ENCODE measurements around the gene HTRA2. TPM values are rescaled to one million over a fixed set of nuclear protein-coding genes. Genes with fewer than 3 reads are reported as not detected.

Gene HTRA2
- total and polyA plus RNA-seq, 7 experiments from 2014 or later: 16.9 to 46.2 (median 27.8) TPM

- H3K27me3 ChIP-seq (ENCODE audit: control insufficient read depth in 2 of 2, insufficient read depth in 2 of 2, low read length in 2 of 2): no peaks in the 10 kb centered on the region
- H3K27ac Mint-ChIP-seq: peak overlapping the region in 4 of 9 donors; percentile 76 to 93 (median 90)
- DNase-seq: no peak
- no peaks in the 10 kb centered on the region for H3K9me3 Mint-ChIP-seq
- peaks cover 8 to 37% (median 26%) of the 10 kb centered on the region in 5 donors for H3K36me3 Mint-ChIP-seq
- no peak overlapping the region for H3K27ac ChIP-seq (ENCODE audit: low read depth, low read length)
- H3K4me1 Mint-ChIP-seq: peaks cover 25 to 50% (median 43%) of the 10 kb centered on the region in 7 donors
- no peaks in the 10 kb centered on the region for H3K9me3 ChIP-seq (ENCODE audit: control insufficient read depth in 2 of 3, low read length in 3 of 3)
- ChIA-PET CTCF (interaction anchor here (2.3 kb wide), 1 partner anchor 45 kb away, joined by 6 read pairs; the partner anchor contains the start of genes CCDC142 and TTC31), POLR2A (interaction anchor here (0.9 to 1.4 kb wide), 4 partner anchors 19 to 27 kb away, joined by 3 to 5 read pairs (median 4); partner anchors contain the start of genes LOXL3 and PCGF1)
- peaks cover 11 to 25% of the 10 kb centered on the region in 2 donors for H3K4me1 ChIP-seq (ENCODE audit: control insufficient read depth in 2 of 2, insufficient read depth in 2 of 2, low read length in 2 of 2)
- no peaks in the 10 kb centered on the region for H3K27me3 Mint-ChIP-seq
- H3K4me3 Mint-ChIP-seq: peak overlapping the region; percentile 91 to 98 (median 94)
- ATAC-seq: no peak
- no peak overlapping the region for H3K4me3 ChIP-seq (ENCODE audit: low read length)
- peaks cover 0 to 38% (median 6%) of the 10 kb centered on the region in 3 experiments for H3K36me3 ChIP-seq (ENCODE audit: control insufficient read depth in 2 of 3, insufficient read depth in 3 of 3, low read length in 3 of 3)
- intact Hi-C loops (cut with micrococcal nuclease): loop anchor here (2.0 to 5.0 kb wide), 4 partner anchors 45 to 600 kb away; partner anchors contain the start of genes CCDC142 (in 1 of the 2), DGUOK (in 1 of the 2), INO80B (in 1 of the 2) and MTHFD2 (in 1 of the 2)
Measured at GRCh38 chr2:74527741-74528140, 2.0 kb upstream of the HTRA2 start.

- Histone ChIP-seq H3K4me1 (ENCODE audit: control insufficient read depth in 2 of 2, insufficient read depth in 2 of 2, low read length in 2 of 2) (peaks cover 11 to 25% of the 10 kb centered on the region in 2 donors), H3K4me3 (ENCODE audit: low read length) (peak overlapping the region; percentile 94), H3K27ac (ENCODE audit: low read depth, low read length) (peak overlapping the region; percentile 85), H3K27me3 (ENCODE audit: control insufficient read depth in 2 of 2, insufficient read depth in 2 of 2, low read length in 2 of 2) (no peaks in the 10 kb centered on the region), H3K36me3 (ENCODE audit: control insufficient read depth in 2 of 3, insufficient read depth in 3 of 3, low read length in 3 of 3) (peaks cover 0 to 47% (median 6%) of the 10 kb centered on the region in 3 experiments), H3K9me3 (ENCODE audit: control insufficient read depth in 2 of 3, low read length in 3 of 3) (no peaks in the 10 kb centered on the region)
- DNase-seq: peak in 2 of 9 donors; percentile 23 to 25
- Mint-ChIP-seq H3K36me3 (peaks cover 8 to 37% (median 26%) of the 10 kb centered on the region in 5 donors), H3K4me3 (peak overlapping the region; percentile 91 to 98 (median 94)), H3K9me3 (no peaks in the 10 kb centered on the region), H3K4me1 (peaks cover 25 to 50% (median 43%) of the 10 kb centered on the region in 7 donors), H3K27ac (peak overlapping the region; percentile 88 to 97 (median 93)), H3K27me3 (no peaks in the 10 kb centered on the region)
- POLR2A ChIA-PET: interaction anchor here (0.8 to 4.2 kb wide), 15 partner anchors 10 to 700 kb away, joined by 3 to 28 read pairs (median 4); partner anchors contain the start of genes CCDC142, PCGF1, STAMBP and TLX2
- intact Hi-C loops (cut with micrococcal nuclease): loop anchor here (1.0 to 5.0 kb wide), 17 partner anchors 12 to 791 kb away; partner anchors contain the start of genes C2orf81 (in 2 of the 2), DOK1 (in 2 of the 2), MOB1A (in 2 of the 2) and MRPL53 (in 2 of the 2)
- ATAC-seq: peak; percentile 3
- CTCF ChIA-PET: interaction anchor here (0.7 to 2.6 kb wide), 4 partner anchors 19 to 323 kb away, joined by 3 to 19 read pairs (median 4); partner anchors contain the start of genes CCDC142 and TTC31
Measured at GRCh38 chr2:74528600-74529356, 955 bp upstream of the HTRA2 start.

GRCh38 chr2:74530239-74531187 lies 780 bp downstream of the HTRA2 start:
- peak overlapping the region; percentile 91 to 98 (median 94) for H3K4me3 Mint-ChIP-seq
- peaks cover 0 to 47% (median 6%) of the 10 kb centered on the region in 3 experiments for H3K36me3 ChIP-seq (ENCODE audit: control insufficient read depth in 2 of 3, insufficient read depth in 3 of 3, low read length in 3 of 3)
- ChIA-PET POLR2A (interaction anchor here (0.7 to 4.2 kb wide), 15 partner anchors 14 to 702 kb away, joined by 3 to 28 read pairs (median 5); partner anchors contain the start of genes BOLA3, CCDC142, PCGF1 and STAMBP), CTCF (interaction anchor here (1.3 to 2.9 kb wide), 8 partner anchors 20 to 280 kb away, joined by 3 to 22 read pairs (median 6); partner anchors contain the start of genes CCDC142, TTC31 and WBP1)
- no peaks in the 10 kb centered on the region for H3K27me3 Mint-ChIP-seq
- peak overlapping the region; percentile 85 for H3K27ac ChIP-seq (ENCODE audit: low read depth, low read length)
- no peaks in the 10 kb centered on the region for H3K27me3 ChIP-seq (ENCODE audit: control insufficient read depth in 2 of 2, insufficient read depth in 2 of 2, low read length in 2 of 2)
- H3K9me3 ChIP-seq (ENCODE audit: control insufficient read depth in 2 of 3, low read length in 3 of 3): no peaks in the 10 kb centered on the region
- no peaks in the 10 kb centered on the region for H3K9me3 Mint-ChIP-seq
- peak overlapping the region; percentile 94 for H3K4me3 ChIP-seq (ENCODE audit: low read length)
- peaks cover 25 to 50% (median 43%) of the 10 kb centered on the region in 7 donors for H3K4me1 Mint-ChIP-seq
- H3K36me3 Mint-ChIP-seq: peaks cover 8 to 37% (median 26%) of the 10 kb centered on the region in 5 donors
- intact Hi-C loops (cut with micrococcal nuclease): loop anchor here (5.0 to 10.0 kb wide), 5 partner anchors 196 to 1298 kb away; partner anchors contain the start of genes CCT7 (in 1 of the 2), PRADC1 (in 1 of the 2) and STAMBP (in 1 of the 2)
- H3K27ac Mint-ChIP-seq: peak overlapping the region; percentile 48 to 97 (median 92)
- peaks cover 11 to 25% of the 10 kb centered on the region in 2 donors for H3K4me1 ChIP-seq (ENCODE audit: control insufficient read depth in 2 of 2, insufficient read depth in 2 of 2, low read length in 2 of 2)
- ATAC-seq (peak; percentile 43), DNase-seq (peak in 6 of 9 donors; percentile 19 to 50 (median 34))

- Histone ChIP-seq H3K4me1 (ENCODE audit: control insufficient read depth in 2 of 2, insufficient read depth in 2 of 2, low read length in 2 of 2) (peaks cover 11 to 25% of the 10 kb centered on the region in 2 donors), H3K4me3 (ENCODE audit: low read length) (no peak overlapping the region), H3K9me3 (ENCODE audit: control insufficient read depth in 2 of 3, low read length in 3 of 3) (no peaks in the 10 kb centered on the region), H3K27ac (ENCODE audit: low read depth, low read length) (no peak overlapping the region), H3K27me3 (ENCODE audit: control insufficient read depth in 2 of 2, insufficient read depth in 2 of 2, low read length in 2 of 2) (no peaks in the 10 kb centered on the region), H3K36me3 (ENCODE audit: control insufficient read depth in 2 of 3, insufficient read depth in 3 of 3, low read length in 3 of 3) (peaks cover 0 to 41% (median 2%) of the 10 kb centered on the region in 3 experiments)
- no peak for ATAC-seq
- Mint-ChIP-seq H3K36me3 (peaks cover 3 to 30% (median 19%) of the 10 kb centered on the region in 5 donors), H3K4me3 (peak overlapping the region in 9 of 10 donors; percentile 17 to 98 (median 91)), H3K4me1 (peaks cover 25 to 44% (median 38%) of the 10 kb centered on the region in 7 donors), H3K9me3 (no peaks in the 10 kb centered on the region), H3K27ac (peak overlapping the region in 5 of 9 donors; percentile 4 to 97 (median 92)), H3K27me3 (no peaks in the 10 kb centered on the region)
- intact Hi-C loops (cut with micrococcal nuclease): loop anchor here (1.0 to 10.0 kb wide), 10 partner anchors 48 to 1299 kb away; partner anchors contain the start of genes CCT7 (in 1 of the 2), PRADC1 (in 1 of the 2), STAMBP (in 1 of the 2) and TTC31 (in 1 of the 2)
- no peak for DNase-seq
- ChIA-PET POLR2A (interaction anchor here (0.9 to 4.2 kb wide), 7 partner anchors 15 to 73 kb away, joined by 3 to 28 read pairs (median 5); partner anchors contain the start of genes CCDC142, PCGF1, TTC31 and WBP1), CTCF (interaction anchor here (0.6 to 2.9 kb wide), 19 partner anchors 11 to 707 kb away, joined by 3 to 22 read pairs (median 5); partner anchors contain the start of genes CCDC142, INO80B, MRPL53 and PCGF1)
Measured at GRCh38 chr2:74531666-74532065, 1.9 kb downstream of the HTRA2 start.

- H3K36me3 Mint-ChIP-seq: peaks cover 0 to 25% (median 14%) of the 10 kb centered on the region in 5 donors
- H3K27ac Mint-ChIP-seq: peak overlapping the region in 6 of 9 donors; percentile 15 to 60 (median 40)
Measured at GRCh38 chr2:74532222-74532621, 2.5 kb downstream of the HTRA2 start.

More at GRCh38 chr2:74532222-74532621, 2.5 kb downstream of the HTRA2 start:
- H3K36me3 ChIP-seq (ENCODE audit: control insufficient read depth in 2 of 3, insufficient read depth in 3 of 3, low read length in 3 of 3): peaks cover 0 to 36% (median 0%) of the 10 kb centered on the region in 3 experiments
- H3K4me3 Mint-ChIP-seq: peak overlapping the region; percentile 19 to 91 (median 52)
- peaks cover 11 to 25% of the 10 kb centered on the region in 2 donors for H3K4me1 ChIP-seq (ENCODE audit: control insufficient read depth in 2 of 2, insufficient read depth in 2 of 2, low read length in 2 of 2)
- CTCF ChIA-PET: interaction anchor here (0.6 to 2.9 kb wide), 17 partner anchors 12 to 708 kb away, joined by 3 to 22 read pairs (median 4); partner anchors contain the start of genes CCDC142, INO80B, MRPL53 and PCGF1
- POLR2A ChIA-PET: interaction anchor here (0.9 to 4.2 kb wide), 6 partner anchors 22 to 74 kb away, joined by 3 to 21 read pairs (median 4); partner anchors contain the start of genes CCDC142, LOXL3, PCGF1 and TTC31
- peaks cover 0 to 2% (median 0%) of the 10 kb centered on the region in 5 donors for H3K27me3 Mint-ChIP-seq
- no peaks in the 10 kb centered on the region for H3K9me3 Mint-ChIP-seq
- intact Hi-C loops (cut with micrococcal nuclease): loop anchor here (1.0 to 10.0 kb wide), 10 partner anchors 49 to 1300 kb away; partner anchors contain the start of genes CCT7 (in 1 of the 2), PRADC1 (in 1 of the 2), STAMBP (in 1 of the 2) and TTC31 (in 1 of the 2)
- H3K27ac ChIP-seq (ENCODE audit: low read depth, low read length): no peak overlapping the region
- H3K9me3 ChIP-seq (ENCODE audit: control insufficient read depth in 2 of 3, low read length in 3 of 3): no peaks in the 10 kb centered on the region
- H3K27me3 ChIP-seq (ENCODE audit: control insufficient read depth in 2 of 2, insufficient read depth in 2 of 2, low read length in 2 of 2): no peaks in the 10 kb centered on the region
- H3K4me3 ChIP-seq (ENCODE audit: low read length): no peak overlapping the region
- DNase-seq (peak in 5 of 9 donors; percentile 27 to 59 (median 47)), ATAC-seq (no peak)
- peaks cover 28 to 40% (median 33%) of the 10 kb centered on the region in 7 donors for H3K4me1 Mint-ChIP-seq
